NCI-H1092 (cell line): Measurements from ENCODE around the gene CEP128.

Experiments used
- DNase-seq: peaks from one replicate; lab custom pipeline; 2025; lab: John Stamatoyannopoulos, UW

Gene CEP128

GRCh38 chr14:80607430-80608190, 333.9 kb downstream of the CEP128 start:
- no peak for DNase-seq

GRCh38 chr14:80606347-80606772, 335.2 kb downstream of the CEP128 start:
- no peak for DNase-seq

- no peak for DNase-seq
These were observed 336.0 kb downstream of the CEP128 start for GRCh38 chr14:80605536-80605935.

- DNase-seq = no peak
These were observed 338.6 kb downstream of the CEP128 start for GRCh38 chr14:80602946-80603345.

- peak; percentile 2 for DNase-seq
These were observed 354.3 kb downstream of the CEP128 start for GRCh38 chr14:80587096-80587724.

- no peak for DNase-seq
These were observed 355.4 kb downstream of the CEP128 start for GRCh38 chr14:80586131-80586530.

- DNase-seq = no peak
These were observed 356.1 kb downstream of the CEP128 start for GRCh38 chr14:80585506-80585835.

- DNase-seq = no peak
These were observed 356.6 kb downstream of the CEP128 start for GRCh38 chr14:80584744-80585505.

- DNase-seq = no peak
These were observed 363.9 kb downstream of the CEP128 start for GRCh38 chr14:80577599-80577998.

- no peak for DNase-seq
These were observed 365.1 kb downstream of the CEP128 start for GRCh38 chr14:80576401-80576800.

GRCh38 chr14:80575763-80576162, 365.8 kb downstream of the CEP128 start:
- no peak for DNase-seq

- no peak for DNase-seq
These were observed 368.9 kb downstream of the CEP128 start for GRCh38 chr14:80572666-80573065.

- DNase-seq = no peak
These were observed 370.6 kb downstream of the CEP128 start for GRCh38 chr14:80570930-80571298.

- no peak for DNase-seq
These were observed 373.5 kb downstream of the CEP128 start for GRCh38 chr14:80567905-80568536.

GRCh38 chr14:80565001-80565400, 376.5 kb downstream of the CEP128 start:
- DNase-seq = no peak

GRCh38 chr14:80564051-80564450, 377.5 kb downstream of the CEP128 start:
- DNase-seq = no peak

- DNase-seq = no peak
These were observed 380.5 kb downstream of the CEP128 start for GRCh38 chr14:80560800-80561657.

GRCh38 chr14:80554139-80554538, 387.4 kb downstream of the CEP128 start:
- no peak for DNase-seq

- no peak for DNase-seq
These were observed 392.4 kb downstream of the CEP128 start for GRCh38 chr14:80549141-80549540.

GRCh38 chr14:80545935-80546854, 395.3 kb downstream of the CEP128 start:
- DNase-seq = no peak

- DNase-seq = no peak
These were observed 397.2 kb downstream of the CEP128 start for GRCh38 chr14:80544366-80544765.
